ACC112 (cell line): ENCODE data around the gene TMC7.

Experiments used
- H2AFZ ChIP-seq: fragments of 200-600 bp; sonication (generic); one replicate; pipeline ENCODE4 v1.6.0; 2017; ENCODE audit warnings: antibody characterized with exemption, low read length; ENCODE audit not compliant: unreplicated experiment
- H3K27ac ChIP-seq: fragments of 200-600 bp; sonication (generic); 2 replicates; pipeline ENCODE4 v1.5.1; 2014; ENCODE audit warnings: low read depth, mild to moderate bottlenecking, antibody characterized with exemption, low read length, moderate library complexity
- H3K27me3 ChIP-seq: fragments of 200-600 bp; sonication (generic); 2 replicates; pipeline ENCODE4 v1.6.1; 2014; ENCODE audit warnings: mild to moderate bottlenecking, antibody characterized with exemption, low read length, moderate library complexity, mixed read lengths; ENCODE audit not compliant: insufficient read depth
- H3K36me3 ChIP-seq: fragments of 200-600 bp; sonication (generic); 2 replicates; pipeline ENCODE4 v1.6.1; 2016; ENCODE audit warnings: mild to moderate bottlenecking, antibody characterized with exemption, low read length, moderate library complexity, mixed read lengths; ENCODE audit not compliant: insufficient read depth
- H3K4me1 ChIP-seq: fragments of 200-600 bp; sonication (generic); one replicate; pipeline ENCODE4 v1.6.1; 2016; ENCODE audit warnings: low read length, mixed read lengths; ENCODE audit not compliant: insufficient read depth, unreplicated experiment, control insufficient read depth
- H3K4me3 ChIP-seq: fragments of 200-600 bp; sonication (generic); 2 replicates; pipeline ENCODE4 v1.5.1; 2014; ENCODE audit warnings: mild to moderate bottlenecking, low read depth, low read length
- H3K79me2 ChIP-seq: fragments of 200-600 bp; sonication (generic); one replicate; pipeline ENCODE4 v1.6.0; 2016; ENCODE audit warnings: low read length; ENCODE audit not compliant: control insufficient read depth, unreplicated experiment, insufficient read depth

The TMC7 gene

DNA sequence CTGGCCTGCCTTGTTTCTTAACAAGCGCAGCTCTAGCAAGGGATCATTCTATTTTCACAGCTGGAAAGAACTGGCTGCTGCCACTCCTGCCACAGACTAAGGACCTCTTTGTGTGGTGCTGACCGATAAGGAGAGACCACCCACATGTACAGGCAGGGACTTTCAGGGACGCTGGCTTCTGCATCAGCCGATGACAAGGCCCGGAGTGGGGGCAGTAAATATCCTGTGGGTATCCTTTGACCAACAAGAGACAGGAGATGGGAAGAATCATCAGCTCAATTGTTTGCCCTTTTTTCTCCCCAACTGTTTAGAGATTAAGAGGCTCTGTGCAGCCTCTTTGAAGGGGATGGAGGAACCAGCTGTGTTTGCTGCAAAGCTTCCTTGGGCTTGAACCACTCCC lies 120.9 kb downstream of the TMC7 start:
- H3K27me3 ChIP-seq, result no peaks in the 10 kb centered on the region
- peaks cover 12% of the 10 kb centered on the region for H3K4me1 ChIP-seq
- no peak overlapping the region for H3K27ac ChIP-seq
- H3K79me2 ChIP-seq, result no peaks in the 10 kb centered on the region
- no peak overlapping the region for H2AFZ ChIP-seq
- no peaks in the 10 kb centered on the region for H3K36me3 ChIP-seq
- no peak overlapping the region for H3K4me3 ChIP-seq

- no peaks in the 10 kb centered on the region for H3K36me3 ChIP-seq
- H3K27ac ChIP-seq, result no peak overlapping the region
- no peaks in the 10 kb centered on the region for H3K79me2 ChIP-seq
- H3K4me1 ChIP-seq, result peaks cover 12% of the 10 kb centered on the region
- H2AFZ ChIP-seq, result no peak overlapping the region
- H3K4me3 ChIP-seq, result no peak overlapping the region
- H3K27me3 ChIP-seq, result no peaks in the 10 kb centered on the region
These were observed 121.4 kb downstream of the TMC7 start for GRCh38 chr16:19105131-19105530.

GRCh38 chr16:19105891-19106624 lies 122.3 kb downstream of the TMC7 start:
- Histone ChIP-seq H3K27ac (no peak overlapping the region), H3K4me1 (peaks cover 12% of the 10 kb centered on the region), H3K27me3 (no peaks in the 10 kb centered on the region), H3K79me2 (no peaks in the 10 kb centered on the region), H3K36me3 (no peaks in the 10 kb centered on the region), H3K4me3 (no peak overlapping the region), H2AFZ (no peak overlapping the region)

DNA sequence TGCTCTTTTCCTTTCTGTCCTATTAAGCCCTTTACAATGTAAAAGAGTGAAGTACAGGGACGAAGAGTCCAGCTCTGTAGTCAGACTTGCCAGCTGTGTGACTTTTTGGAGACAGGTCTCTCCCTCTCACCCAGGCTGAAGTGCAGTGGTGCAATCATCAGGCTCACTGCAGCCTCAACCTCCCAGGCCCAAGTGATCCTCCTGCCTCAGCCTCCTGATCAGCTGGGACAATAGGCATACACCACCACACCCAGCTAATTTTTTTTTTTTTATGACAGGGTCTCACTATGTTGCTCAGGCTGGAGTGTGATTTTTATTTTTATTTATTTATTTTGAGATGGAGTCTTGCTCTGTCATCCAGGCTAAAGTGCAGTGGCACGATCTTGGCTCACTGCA lies 122.9 kb downstream of the TMC7 start:
- Histone ChIP-seq H2AFZ (no peak overlapping the region), H3K4me3 (no peak overlapping the region), H3K79me2 (no peaks in the 10 kb centered on the region), H3K27me3 (no peaks in the 10 kb centered on the region), H3K4me1 (peaks cover 12% of the 10 kb centered on the region), H3K27ac (no peak overlapping the region), H3K36me3 (no peaks in the 10 kb centered on the region)

- Histone ChIP-seq H3K4me1 (peaks cover 17% of the 10 kb centered on the region), H3K4me3 (no peak overlapping the region), H3K27me3 (no peaks in the 10 kb centered on the region), H3K36me3 (no peaks in the 10 kb centered on the region), H3K27ac (no peak overlapping the region), H3K79me2 (peaks cover 3% of the 10 kb centered on the region), H2AFZ (no peak overlapping the region)
These were observed 124.9 kb downstream of the TMC7 start for GRCh38 chr16:19108409-19109287.

GRCh38 chr16:19109288-19109664 lies 125.5 kb downstream of the TMC7 start:
- Histone ChIP-seq H3K4me1 (peaks cover 17% of the 10 kb centered on the region), H3K4me3 (no peak overlapping the region), H3K36me3 (no peaks in the 10 kb centered on the region), H3K27me3 (no peaks in the 10 kb centered on the region), H3K27ac (no peak overlapping the region), H3K79me2 (peaks cover 5% of the 10 kb centered on the region), H2AFZ (no peak overlapping the region)

GRCh38 chr16:19110537-19111360 lies 127.0 kb downstream of the TMC7 start:
- no peak overlapping the region for H2AFZ ChIP-seq
- H3K36me3 ChIP-seq, result peaks cover 7% of the 10 kb centered on the region; the same call in 1 of the 2 replicates
- peaks cover 26% of the 10 kb centered on the region for H3K4me1 ChIP-seq
- no peaks in the 10 kb centered on the region for H3K27me3 ChIP-seq
- H3K4me3 ChIP-seq, result no peak overlapping the region
- no peak overlapping the region for H3K27ac ChIP-seq
- H3K79me2 ChIP-seq, result peaks cover 19% of the 10 kb centered on the region

GRCh38 chr16:19112099-19112407 lies 128.3 kb downstream of the TMC7 start:
- Histone ChIP-seq H3K36me3 (peaks cover 13% of the 10 kb centered on the region; the same call in 1 of the 2 replicates), H3K79me2 (peaks cover 33% of the 10 kb centered on the region), H2AFZ (no peak overlapping the region), H3K27ac (no peak overlapping the region), H3K4me1 (peaks cover 37% of the 10 kb centered on the region), H3K27me3 (no peaks in the 10 kb centered on the region), H3K4me3 (no peak overlapping the region)
